Heart left ventricle (tissue), 16 donors: ENCODE data around the gene RET. TPM values are rescaled to one million over a fixed set of nuclear protein-coding genes. Genes with fewer than 3 reads are reported as not detected.

Experiments used
- ATAC-seq, 4 donors: fragments of 200-7000 bp; cut with Tn5 transposase; one replicate each; pipeline ENCODE4 v1.9.1; 2020 to 2022; ENCODE audit warnings: moderate library complexity in 4 of 4, mild to moderate bottlenecking in 3 of 4, moderate number of reproducible peaks in 1 of 4
- DNase-seq, 5 donors: peaks; one replicate each; pipeline ENCODE4 v3.0.0-alpha.2; 2020
- H3K27ac ChIP-seq, 12 donors: fragments of 200-600 bp; sonication (generic) in 4 of 12; one replicate each; pipeline versions ENCODE4 v1.5.0 to v1.8.0; 2016 to 2022; ENCODE audit warnings: mild to moderate bottlenecking in 2 of 12
- H3K27me3 ChIP-seq, 9 donors: fragments of 200-600 bp; sonication (generic) in 2 of 9; one replicate each; pipeline versions ENCODE4 v1.5.1 to v1.8.0; 2016 to 2022; ENCODE audit warnings: mild to moderate bottlenecking in 3 of 9
- H3K36me3 ChIP-seq, 9 donors: fragments of 200-600 bp; sonication (generic) in 2 of 9; one replicate each; pipeline versions ENCODE4 v1.5.0 to v1.8.0; 2018 to 2022; ENCODE audit warnings: mild to moderate bottlenecking in 2 of 9
- H3K4me1 ChIP-seq, 12 donors: fragments of 200-600 bp; sonication (generic) in 4 of 12; one replicate each; pipeline versions ENCODE4 v1.5.0 to v1.8.0; 2016 to 2022; ENCODE audit warnings: mild to moderate bottlenecking in 3 of 12
- H3K4me3 ChIP-seq, 12 donors: fragments of 200-600 bp; sonication (generic) in 4 of 12; one replicate each; pipeline versions ENCODE4 v1.5.0 to v1.8.0; 2017 to 2022; ENCODE audit warnings: mild to moderate bottlenecking in 9 of 12, moderate library complexity in 4 of 12
- H3K9me3 ChIP-seq, 12 donors: fragments of 200-600 bp; sonication (generic) in 4 of 12; one replicate each; pipeline versions ENCODE4 v1.5.0 to v1.8.0; 2016 to 2022; ENCODE audit warnings: mild to moderate bottlenecking in 1 of 12
- POLR2A ChIP-seq, 2 donors: fragments of 450-650 bp; IDR thresholded peaks; one replicate each; pipeline ENCODE4 v1.6.1; 2017; ENCODE audit warnings: antibody characterized with exemption in 2 of 2, mild to moderate bottlenecking in 2 of 2, moderate library complexity in 2 of 2
- WGBS, 4 donors: extraction: QIAGEN DNeasy Blood & Tissue Kit in 2 of 4; methylation state at CpG; one replicate each; pipeline versions ENCODE4 v1.1.5 to v1.1.7; 2013 to 2018; 5-methylcytosine and 5-hydroxymethylcytosine counted together
- intact Hi-C, 10 donors: fragments of 100-400 bp; cut with DNase I; formaldehyde crosslinking; loops; one replicate each; pipeline versions ENCODE4 v1.11.1 to v1.14.2; 2022
- polyA plus RNA-seq, 2 donors: library from polyadenylated mRNA; stranded (reverse); fragments of 200-250 nt; gene quantifications; one replicate each; pipeline ENCODE4 v1.2.3, GENCODE V29; 2013
- total RNA-seq, 9 donors: library from RNA; depleted of rRNA in 2 of 9; stranded (reverse); fragments of >200 nt in 2 of 9; fragmentation: NEBNext Ultra II Directional in 3 of 9; extraction: Animal tissue kit (Norgen Biotek cat#: 25700) in 3 of 9; gene quantifications; one replicate each; pipeline versions ENCODE4 v1.1.0 to v1.2.4, GENCODE V29; 2016 to 2023
- TF ChIP-seq, protein P1 (sequence below), 12 donors: fragments of 200-600 bp; sonication (generic) in 4 of 12; IDR thresholded peaks; one replicate each; pipeline versions ENCODE4 v1.5.0 to v1.8.0; 2018 to 2022; ENCODE audit warnings: antibody characterized with exemption in 12 of 12, mild to moderate bottlenecking in 5 of 12
- donor health status: ischemic (EF 13 %, LVEDD 7.1; RV severe dilation, severe dysfunction).
- donor health status: healthy with polysubstance abuse.
- donor health status: DM: no; HTN: yes; CAD: no.
- donor health status: DM: no; HTN: no; CAD: no.
- donor health status: ischemic (EF 25% LVEDD 6.9; RV normal size, moderate dysfunction).
- donor health status: ischemic (EF 25% LVEDD 5.7; RV mildly dilated, moderate dysfunction).
- donor health status: healthy.
- donor health status: DM: yes; HTN: yes; CAD: no.
- donor health status: ischemic (EF 35%, LVEDD 5.7; RV mildly dilated, moderate dysfunction).
- donor health status: nonischemic (EF 11% LVEDD 7.7; RV severe dilation, severe dysfunction).
- donor health status: DM: yes; HTN: yes; CAD: no.
- donor health status: PGD.
- donor health status: ischemic (EF 29% LVEDD 5.4; RV normal size, mild dysfunction).
- donor health status: nonischemic (EF 23%, LVEDD 6.1; RV moderate dilation, normal function).

The RET gene
- total and polyA plus RNA-seq, 11 donors, result 0.12 to 3.3 (median 0.66) TPM

DNA sequence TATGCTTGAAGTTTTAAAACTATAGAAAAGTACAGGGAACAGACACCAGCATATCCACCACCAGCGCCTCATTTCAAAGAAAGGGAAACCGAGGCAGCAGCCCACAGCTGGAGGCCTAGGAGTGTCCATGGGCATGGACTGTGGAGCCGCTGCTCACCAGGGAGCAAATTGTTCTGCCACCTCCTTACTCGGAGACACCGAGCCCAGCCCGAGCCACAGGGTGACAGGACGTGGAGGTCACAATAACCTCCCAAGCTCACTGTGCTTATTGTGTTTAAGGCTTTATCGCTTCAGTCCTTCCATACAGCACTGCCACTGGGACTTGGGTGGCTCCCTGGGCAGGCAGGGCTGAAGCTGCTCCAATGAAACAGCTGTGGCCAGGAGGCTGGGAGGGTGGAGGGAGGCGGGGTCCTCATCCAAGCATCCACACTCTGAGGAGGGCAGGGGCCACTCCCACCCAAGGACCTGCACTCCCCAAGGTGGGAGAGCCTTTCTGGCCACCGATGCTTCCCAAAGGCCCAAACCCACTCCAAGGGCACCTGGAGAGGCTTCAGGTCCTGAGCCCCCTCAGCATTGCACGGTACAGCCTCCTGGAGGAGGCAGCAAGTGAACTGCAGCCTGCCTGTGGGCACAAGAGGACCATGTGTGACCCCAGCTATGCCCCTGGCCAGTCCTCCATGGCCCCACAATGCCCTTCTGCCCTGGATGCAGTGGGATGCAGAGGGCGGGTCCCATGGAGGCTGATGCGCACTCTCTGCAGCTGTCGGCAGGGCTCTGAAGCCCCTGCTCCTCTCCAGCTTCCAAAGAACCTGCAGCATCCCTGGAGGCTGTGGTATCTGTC is 38.7 kb upstream of the RET start:
- Histone ChIP-seq H3K36me3 (no peaks in the 10 kb centered on the region), H3K27ac (no peak overlapping the region), H3K9me3 (peaks cover 0 to 15% (median 3%) of the 10 kb centered on the region in 12 donors), H3K27me3 (no peaks in the 10 kb centered on the region), H3K4me3 (no peak overlapping the region), H3K4me1 (no peaks in the 10 kb centered on the region)
- ATAC-seq, result no peak
- WGBS, 4 donors, result 83 to 88% (median 85%) methylated on average over 12 to 14 of the region's 14 CpGs
- intact Hi-C loops, result no loop called here
- DNase-seq, result no peak
- TF ChIP-seq, protein P1, sequence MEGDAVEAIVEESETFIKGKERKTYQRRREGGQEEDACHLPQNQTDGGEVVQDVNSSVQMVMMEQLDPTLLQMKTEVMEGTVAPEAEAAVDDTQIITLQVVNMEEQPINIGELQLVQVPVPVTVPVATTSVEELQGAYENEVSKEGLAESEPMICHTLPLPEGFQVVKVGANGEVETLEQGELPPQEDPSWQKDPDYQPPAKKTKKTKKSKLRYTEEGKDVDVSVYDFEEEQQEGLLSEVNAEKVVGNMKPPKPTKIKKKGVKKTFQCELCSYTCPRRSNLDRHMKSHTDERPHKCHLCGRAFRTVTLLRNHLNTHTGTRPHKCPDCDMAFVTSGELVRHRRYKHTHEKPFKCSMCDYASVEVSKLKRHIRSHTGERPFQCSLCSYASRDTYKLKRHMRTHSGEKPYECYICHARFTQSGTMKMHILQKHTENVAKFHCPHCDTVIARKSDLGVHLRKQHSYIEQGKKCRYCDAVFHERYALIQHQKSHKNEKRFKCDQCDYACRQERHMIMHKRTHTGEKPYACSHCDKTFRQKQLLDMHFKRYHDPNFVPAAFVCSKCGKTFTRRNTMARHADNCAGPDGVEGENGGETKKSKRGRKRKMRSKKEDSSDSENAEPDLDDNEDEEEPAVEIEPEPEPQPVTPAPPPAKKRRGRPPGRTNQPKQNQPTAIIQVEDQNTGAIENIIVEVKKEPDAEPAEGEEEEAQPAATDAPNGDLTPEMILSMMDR (IDR thresholded peaks at IDR 0.05), result no peak
- TF ChIP-seq POLR2A (IDR thresholded peaks at IDR 0.05), result no peak

DNA sequence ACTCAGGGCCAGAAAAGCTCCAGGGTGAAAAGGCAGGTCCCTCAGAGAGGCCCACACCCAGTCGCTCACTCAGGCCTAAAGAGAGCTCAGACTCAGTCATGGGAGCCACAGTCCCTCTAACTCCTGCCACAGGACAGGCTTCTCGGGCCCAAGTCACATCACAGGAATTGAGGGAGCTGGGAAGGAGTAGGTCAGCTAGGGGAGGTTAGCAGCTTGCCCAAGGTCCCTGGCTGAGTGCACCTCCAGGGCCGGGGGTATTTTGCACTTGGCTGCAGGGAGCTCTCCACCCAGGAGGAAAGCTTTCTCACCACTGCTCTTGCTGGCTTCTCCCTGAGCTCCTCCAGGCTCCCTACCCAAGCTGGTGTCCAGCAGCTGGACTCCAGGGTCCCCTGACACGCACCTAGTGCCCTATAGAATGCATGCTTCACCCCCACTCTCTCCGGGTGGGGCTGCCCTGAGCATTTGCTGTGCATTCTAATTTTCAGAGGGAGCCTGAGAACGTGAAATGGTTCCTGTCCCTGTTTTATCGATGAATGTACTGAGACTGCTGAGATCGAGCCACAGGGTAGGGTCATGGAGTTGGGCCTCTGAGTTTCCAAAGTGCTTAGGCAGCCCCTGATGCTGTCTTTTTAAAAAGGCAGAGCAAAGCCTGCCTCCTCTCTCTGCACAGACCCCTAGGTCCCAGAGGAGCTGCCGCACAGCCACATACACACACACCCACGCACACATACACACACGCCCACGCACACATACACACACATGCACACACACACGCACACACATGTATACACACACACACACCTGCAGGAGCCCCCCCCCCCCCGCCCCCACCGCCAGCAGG is 37.9 kb upstream of the RET start:
- no peaks in the 10 kb centered on the region for H3K36me3 ChIP-seq
- no peak overlapping the region for H3K4me3 ChIP-seq
- no peaks in the 10 kb centered on the region for H3K4me1 ChIP-seq
- no peak for ATAC-seq
- TF ChIP-seq, protein P1 (IDR thresholded peaks at IDR 0.05), result no peak
- TF ChIP-seq POLR2A (IDR thresholded peaks at IDR 0.05), result no peak
- no peaks in the 10 kb centered on the region for H3K27me3 ChIP-seq
- H3K9me3 ChIP-seq, result peaks cover 0 to 7% (median 0%) of the 10 kb centered on the region in 12 donors
- WGBS, 4 donors, result 75 to 78% (median 78%) methylated on average over 12 to 15 of the region's 15 CpGs
- no peak for DNase-seq
- intact Hi-C loops, result no loop called here
- no peak overlapping the region for H3K27ac ChIP-seq

DNA sequence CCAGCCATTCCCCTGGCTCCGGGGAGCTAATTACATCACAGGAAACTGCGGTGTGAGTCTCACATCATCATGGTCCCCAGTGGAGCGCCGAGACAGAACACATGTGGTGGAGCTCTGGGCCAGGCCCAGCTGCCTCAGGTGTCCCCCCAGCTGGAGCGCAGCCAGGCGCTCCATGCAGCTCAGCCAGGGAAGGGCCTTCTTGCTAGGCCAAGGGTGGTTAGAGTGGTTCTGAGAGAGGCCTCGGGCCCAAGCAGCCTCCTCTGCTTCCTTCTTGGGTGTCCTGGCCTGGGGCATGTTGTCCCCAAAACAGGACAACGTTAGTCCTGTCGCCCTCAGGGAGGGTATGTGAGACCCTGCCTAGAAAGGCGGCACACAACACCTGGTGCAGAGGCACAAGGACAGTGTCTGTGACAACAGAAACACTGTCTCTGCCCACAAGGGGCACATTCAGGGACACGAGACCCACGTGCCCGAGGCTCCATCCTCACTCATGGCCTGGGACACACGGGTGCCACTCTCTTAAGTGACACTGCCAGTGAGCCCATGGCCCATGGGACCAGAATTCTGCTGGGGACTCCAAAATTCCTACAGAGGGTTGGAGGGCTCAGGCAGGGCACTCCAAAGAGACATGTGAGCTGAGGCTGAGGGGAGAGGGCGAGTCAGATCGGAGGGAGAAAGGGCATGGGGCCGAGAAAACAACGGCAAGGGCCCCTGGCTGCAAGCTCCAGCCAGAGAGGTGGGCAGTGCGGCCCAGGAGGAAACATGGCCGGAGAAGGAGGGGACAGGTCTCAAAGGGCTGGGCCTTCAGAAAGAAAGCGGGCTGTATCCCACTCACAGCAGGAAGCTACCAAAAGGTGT is 37.0 kb upstream of the RET start:
- H3K4me1 ChIP-seq, result no peaks in the 10 kb centered on the region
- no peaks in the 10 kb centered on the region for H3K27me3 ChIP-seq
- DNase-seq (peak in 2 of 5 donors; percentile 46 to 49), ATAC-seq (peak in 2 of 4 donors; percentile 58 to 62)
- intact Hi-C loops, result no loop called here
- TF ChIP-seq, protein P1 (IDR thresholded peaks at IDR 0.05), result no peak
- no peak for TF ChIP-seq POLR2A (IDR thresholded peaks at IDR 0.05)
- no peaks in the 10 kb centered on the region for H3K9me3 ChIP-seq
- no peak overlapping the region for H3K27ac ChIP-seq
- no peak overlapping the region for H3K4me3 ChIP-seq
- 82 to 89% (median 87%) methylated on average over 14 to 21 of the region's 21 CpGs for WGBS, 4 donors
- H3K36me3 ChIP-seq, result no peaks in the 10 kb centered on the region
